Activated CD4-positive, alpha-beta T cell treated with anti-CD3 and anti-CD28 coated beads, Interleukin-2, amount 50 U/mL, for 24 hours (primary cell): Measurements from ENCODE around the gene NR1D2.
"Not testable (repeated sequence)": the region's sequence is repeated elsewhere in the genome, so short reads cannot be mapped to it uniquely, and the experiment has no call there.

Experiments used
- DNase-seq, 2 donors: peaks; one replicate each; pipeline ENCODE4 v3.0.0-alpha.2; 2020; ENCODE audit warnings: low read depth in 1 of 2, low spot score in 1 of 2

The NR1D2 gene

DNA sequence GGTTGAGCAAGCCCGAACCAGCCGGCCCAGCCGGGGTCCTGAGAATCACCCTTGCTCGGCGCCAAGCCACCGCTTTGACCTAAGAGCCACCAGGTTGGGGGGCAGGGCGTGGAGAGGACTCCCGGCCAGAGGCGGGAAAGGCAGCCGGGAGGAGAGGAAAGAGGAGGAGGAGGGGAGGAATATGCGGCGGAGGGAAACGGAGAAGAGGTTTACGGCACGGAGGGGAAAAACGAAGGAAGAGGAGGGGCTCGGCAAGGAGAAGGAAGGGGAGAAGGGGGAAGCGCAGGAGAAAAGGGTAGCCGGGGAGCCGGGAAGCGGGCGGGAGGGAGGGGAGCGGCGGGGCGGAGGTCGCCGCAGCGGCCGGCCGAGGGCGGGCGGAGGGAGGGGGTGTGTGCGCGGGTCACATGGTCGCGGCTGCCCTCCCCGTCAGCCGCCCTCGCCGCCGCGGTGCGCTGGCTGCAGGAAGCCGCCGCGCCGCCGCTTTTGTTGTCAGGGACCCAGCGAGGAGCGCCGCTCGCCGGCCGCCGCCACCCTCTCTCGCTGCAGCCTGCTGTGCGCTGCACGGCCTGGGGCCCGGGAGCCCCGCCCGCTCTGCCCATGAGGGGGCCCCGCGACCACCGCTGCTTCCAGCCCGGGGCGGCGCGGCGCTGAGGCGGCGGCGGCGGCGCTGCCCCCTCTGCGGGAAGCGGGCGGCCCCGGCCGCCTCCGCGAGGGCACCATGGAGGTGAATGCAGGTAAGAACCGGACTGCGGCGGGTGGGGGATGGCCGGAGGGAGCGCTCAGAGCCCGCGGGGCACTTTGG is at the start of gene NR1D2:
Gene NR1D2, plus strand, starts transcription at position 426 of the 802 bp plus-strand sequence. Its CDS starts 293 bp downstream, at position 719.
- peak; percentile 43 to 49 for DNase-seq

DNA sequence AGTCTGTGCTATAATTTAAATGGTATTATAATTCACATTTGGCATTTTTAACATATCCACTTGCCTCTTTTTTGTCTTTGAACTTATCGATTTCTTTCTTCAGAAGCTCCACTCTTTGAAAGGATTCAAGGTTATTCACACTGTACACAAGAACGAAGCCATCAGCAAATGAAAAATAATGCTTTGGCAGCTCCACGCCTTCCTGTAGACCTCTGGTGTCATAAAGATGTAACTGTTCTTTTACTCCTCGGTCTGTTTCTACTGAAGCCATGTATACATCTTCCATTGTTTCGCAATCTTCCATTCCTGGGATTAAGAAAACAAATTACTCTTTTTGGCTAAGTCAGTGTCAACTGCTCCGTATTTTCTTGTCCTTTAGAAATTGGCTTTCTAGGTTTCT is 44.3 kb upstream of the NR1D2 start:
- no peak for DNase-seq

DNA sequence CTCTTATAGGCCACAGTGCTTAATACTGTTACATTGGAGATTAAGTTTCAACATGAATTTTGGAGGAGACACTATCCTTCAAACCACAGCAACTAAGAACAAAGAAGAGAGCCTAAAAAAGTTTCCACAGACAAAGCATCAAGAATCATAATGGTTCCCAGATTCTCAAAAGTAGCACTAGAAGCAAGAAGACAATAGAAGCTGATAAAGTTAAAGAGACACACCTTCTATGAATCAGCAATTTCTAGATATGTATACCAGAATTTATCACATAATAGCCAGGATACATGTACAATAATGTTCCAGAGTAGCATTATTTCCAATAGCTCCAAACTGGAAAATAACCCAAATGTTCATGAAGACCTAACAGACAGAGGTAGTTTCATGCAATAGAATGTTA is 40.5 kb upstream of the NR1D2 start:
- no peak for DNase-seq

DNA sequence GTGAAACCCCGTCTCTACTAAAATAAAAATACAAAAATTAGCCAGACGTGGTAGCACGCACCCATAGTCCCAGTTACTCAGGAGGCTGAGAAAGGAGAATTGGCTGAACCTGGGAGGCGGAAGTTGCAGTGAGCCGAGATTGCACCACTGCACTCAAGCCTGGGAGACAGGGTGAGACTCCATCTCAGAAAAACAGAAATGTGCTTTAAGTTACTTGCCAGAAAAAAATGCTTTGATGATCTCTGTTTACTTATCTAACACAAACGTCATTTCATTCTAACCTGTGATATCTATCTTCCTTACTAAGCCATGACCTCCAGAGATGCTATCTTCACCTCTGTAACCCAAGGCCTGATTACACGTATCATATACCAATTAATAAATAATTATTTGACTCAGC is 35.7 kb upstream of the NR1D2 start:
- no peak for DNase-seq

DNA sequence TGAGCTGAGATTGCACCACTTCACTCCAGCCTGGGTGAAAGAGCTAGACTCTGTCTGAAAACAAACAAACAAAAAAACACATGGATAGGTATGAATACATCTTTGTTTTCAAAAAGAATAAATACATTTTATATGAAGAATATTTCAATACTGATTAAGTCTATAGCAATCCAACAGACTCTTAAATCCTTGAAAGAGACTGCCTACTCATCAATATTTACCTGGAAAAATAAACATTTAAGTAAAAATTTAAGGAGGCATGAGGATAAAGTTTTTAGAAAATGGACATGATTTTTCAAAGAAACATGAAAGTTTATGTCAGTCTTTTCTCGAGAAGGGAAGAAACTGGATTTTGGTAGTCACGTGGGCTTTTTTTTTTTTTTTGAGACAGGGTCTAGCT is 33.7 kb upstream of the NR1D2 start:
- no peak for DNase-seq

DNA sequence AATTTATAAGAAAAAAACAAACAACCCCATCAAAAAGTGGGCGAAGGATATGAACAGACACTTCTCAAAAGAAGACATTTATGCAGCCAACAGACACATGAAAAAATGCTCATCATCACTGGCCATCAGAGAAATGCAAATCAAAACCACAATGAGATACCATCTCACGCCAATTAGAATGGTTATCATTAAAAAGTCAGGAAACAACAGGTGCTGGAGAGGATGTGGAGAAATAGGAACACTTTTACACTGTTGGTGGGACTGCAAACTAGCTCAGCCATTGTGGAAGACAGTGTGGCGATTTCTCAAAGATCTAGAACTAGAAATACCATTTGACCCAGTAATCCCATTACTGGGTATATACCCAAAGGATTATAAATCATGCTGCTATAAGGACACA is 32.8 kb upstream of the NR1D2 start:
- DNase-seq = not testable (repeated sequence)

DNA sequence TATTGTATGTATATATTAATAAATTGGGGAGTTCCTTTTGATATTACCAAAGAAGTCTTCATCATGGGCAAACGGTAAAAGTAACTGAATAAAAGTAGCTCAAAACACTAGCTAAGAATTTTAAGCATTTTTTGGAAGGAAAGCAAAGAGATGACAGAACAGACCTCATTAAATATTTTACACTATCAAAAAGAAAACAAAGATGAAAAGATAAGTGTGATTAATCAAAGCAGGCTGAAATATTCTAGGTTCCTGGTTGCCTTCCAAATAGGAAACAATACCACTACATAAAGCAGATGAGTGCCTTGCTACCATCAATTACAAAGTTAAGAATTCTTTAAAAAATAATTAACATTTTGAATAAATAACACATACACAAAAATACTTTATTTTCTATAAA is 31.9 kb upstream of the NR1D2 start:
- no peak for DNase-seq

DNA sequence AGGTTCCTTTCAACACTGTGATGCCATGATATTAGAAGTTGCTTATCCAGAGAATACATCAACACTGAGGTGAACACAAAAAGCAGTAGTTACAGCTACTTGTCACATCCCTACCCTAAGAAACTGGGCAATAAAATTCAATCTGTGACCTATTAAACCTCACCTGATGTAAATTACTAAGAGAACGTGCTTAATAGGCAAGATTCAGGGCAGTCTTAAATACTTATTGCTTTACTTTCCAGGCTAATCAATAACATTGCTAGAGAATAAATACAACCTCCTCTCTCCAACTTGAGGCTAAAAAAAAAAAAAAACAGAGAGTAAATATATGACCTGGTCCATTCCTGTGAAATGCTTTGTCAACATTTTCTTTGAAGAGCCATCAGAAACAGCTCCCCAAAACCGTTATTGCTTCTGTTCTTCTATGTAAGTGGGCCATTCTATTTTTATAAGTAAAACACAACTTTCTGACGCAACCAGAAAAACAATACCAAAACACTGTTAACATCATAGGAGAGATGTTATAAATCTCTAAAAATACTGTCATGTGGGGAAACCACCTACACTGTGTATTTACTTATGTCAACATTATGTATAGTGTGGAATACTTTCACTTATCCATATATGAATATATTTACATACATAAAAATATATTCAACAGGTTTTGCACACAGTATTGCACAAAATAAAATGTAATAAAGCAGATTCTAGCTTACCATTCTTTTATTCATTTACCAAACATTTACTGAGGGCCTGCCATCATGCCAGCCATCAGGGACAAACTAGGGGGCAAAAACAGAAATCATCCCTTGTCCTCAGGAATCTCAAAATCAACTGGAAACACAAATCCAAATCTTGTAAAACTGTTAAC is 31.0 kb upstream of the NR1D2 start:
- no peak for DNase-seq

DNA sequence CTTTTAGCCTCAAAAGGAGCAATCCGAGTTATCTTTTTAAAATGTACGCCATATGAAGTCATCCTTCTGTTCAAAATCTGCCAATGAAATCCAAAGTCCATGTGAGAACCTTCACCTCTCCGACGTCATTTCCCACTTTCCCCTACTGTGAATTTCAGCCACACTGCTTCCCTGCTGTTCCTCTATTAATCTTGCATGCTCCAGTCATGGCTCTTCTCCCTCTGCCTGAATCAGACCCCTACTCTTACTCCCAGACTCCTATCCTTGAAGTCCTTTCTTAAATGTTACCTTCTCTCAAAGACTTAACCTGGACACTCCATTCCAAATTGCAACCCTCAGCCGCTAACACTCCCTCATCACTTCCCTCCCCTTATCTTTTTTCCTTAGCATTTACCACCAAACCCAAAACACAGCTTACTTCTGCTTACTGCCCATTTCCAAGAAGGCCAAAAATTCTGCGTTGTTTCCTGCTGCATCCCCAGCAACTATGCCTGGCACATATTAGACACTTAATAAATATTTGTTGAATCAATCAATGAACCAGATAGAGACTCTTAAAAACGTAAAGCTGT is 29.5 kb upstream of the NR1D2 start:
- DNase-seq = no peak

DNA sequence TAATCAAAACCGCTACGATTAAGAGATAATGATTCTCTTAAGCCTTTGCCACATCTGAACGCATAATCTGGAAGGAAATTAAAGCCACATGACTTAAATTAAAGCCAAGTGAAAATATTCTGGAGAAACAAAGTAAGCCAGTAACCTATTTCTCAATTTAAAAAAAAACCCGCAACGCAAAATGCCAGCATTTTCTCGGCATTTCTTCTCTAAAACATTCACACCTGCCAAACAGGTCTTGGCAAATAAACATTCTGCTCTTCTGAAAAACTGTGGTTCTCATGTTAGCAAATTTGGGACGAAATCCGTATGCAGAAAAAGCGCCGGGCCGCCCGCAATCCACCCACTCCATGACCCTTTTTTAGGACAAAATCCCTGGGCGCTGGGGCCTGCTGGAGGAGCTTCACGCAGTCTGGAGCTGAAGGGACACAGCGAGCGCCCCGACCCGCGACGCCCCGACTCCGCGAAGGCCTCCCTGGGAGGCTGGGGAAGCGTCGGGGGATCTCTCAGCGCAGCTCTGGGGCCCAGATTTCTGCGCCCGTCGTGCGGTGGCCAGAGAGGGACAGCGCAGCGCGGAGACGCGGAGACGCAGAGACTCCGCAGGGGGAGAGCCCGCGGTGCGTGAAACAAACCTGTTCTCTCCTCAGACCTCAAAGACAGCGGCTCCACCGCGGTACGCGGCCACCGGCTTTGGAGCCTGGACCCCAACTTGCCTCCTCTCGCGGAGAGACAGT is 28.8 kb upstream of the NR1D2 start:
- DNase-seq = peak in 1 of 2 donors; percentile 11

DNA sequence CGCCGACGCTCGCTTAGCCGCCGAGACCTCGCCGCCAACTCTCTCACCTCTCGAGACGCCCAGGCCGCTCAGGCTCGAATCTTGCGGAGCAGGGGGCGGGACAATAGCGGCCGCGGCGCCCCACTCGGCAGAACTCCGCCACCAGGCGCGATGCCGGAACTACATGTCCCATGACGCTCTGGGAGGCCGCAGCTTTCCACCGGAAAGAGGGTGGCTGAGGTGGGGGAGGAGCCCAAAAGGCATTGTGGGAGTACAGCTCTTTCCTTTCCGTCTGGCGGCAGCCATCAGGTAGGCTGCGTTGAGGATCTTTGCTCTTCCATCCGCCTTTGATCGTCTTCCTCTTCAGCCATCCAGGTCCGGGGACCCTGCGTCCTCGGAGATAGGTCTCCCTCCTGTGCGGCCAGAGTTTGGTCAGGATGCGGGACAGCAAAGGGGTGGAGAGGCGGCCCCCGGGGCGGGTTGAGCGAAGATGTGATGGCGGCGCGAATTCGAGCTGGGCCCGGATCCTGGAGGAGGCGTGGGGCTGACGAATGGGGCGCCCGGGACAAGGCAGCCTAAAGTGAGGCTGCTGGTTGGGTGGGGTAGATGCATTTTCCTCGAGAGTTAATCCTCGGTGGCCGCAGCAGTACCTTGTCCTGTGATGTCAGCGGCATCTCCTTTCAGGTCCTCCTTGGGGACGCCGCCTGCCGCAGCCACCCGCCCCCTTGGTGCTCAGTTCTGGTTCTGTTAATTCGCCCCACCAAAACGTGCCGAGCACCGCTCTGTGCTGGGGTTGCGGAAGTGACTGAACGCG is 28.0 kb upstream of the NR1D2 start, which contains the start of the genes NKIRAS1 and RPL15:
Gene NKIRAS1, minus strand, starts transcription at position 105 of the 793 bp plus-strand sequence. CDS start 6,086 bp downstream, outside the sequence.
Gene RPL15, plus strand, starts transcription at position 247 of the 793 bp plus-strand sequence. CDS start 728 bp downstream, outside the sequence.
- peak; percentile 87 to 97 for DNase-seq

DNA sequence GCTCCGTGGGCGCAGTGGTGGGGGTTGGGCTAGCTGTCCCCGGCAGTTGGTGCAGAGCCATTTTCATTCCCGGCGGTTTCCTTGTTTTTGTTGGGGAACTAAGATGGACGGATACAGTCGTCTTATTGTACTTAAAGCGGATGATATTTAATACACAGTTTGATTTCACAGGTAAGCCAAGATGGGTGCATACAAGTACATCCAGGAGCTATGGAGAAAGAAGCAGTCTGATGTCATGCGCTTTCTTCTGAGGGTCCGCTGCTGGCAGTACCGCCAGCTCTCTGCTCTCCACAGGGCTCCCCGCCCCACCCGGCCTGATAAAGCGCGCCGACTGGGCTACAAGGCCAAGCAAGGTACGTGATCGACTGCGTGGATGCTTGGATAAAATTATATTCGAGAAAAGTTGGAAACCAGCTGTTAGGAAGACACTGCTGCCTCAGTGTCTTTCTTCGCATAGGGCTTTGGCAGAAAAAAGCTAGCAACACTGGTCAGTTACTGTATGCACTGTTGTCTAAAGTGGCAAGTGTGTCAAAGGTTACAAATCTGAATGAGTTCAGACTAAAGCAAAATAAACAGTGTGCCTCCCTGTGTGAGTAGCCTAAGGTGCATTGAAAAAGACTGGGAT is 27.3 kb upstream of the NR1D2 start:
- peak in 1 of 2 donors; percentile 73 for DNase-seq

DNA sequence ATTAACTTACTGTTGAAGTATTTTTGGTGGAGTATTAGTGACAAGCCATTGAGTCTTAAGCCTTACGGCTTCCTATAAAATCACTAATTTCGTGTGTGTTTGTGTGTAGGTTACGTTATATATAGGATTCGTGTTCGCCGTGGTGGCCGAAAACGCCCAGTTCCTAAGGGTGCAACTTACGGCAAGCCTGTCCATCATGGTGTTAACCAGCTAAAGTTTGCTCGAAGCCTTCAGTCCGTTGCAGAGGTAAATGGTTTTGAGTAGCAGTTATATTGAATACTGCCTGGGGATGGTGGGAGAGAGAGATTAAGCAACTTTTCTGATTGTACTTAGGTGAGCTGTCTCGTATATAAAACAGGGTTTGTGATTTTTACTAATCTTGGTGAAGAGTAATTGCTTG is 26.8 kb upstream of the NR1D2 start:
- not testable (repeated sequence) for DNase-seq

DNA sequence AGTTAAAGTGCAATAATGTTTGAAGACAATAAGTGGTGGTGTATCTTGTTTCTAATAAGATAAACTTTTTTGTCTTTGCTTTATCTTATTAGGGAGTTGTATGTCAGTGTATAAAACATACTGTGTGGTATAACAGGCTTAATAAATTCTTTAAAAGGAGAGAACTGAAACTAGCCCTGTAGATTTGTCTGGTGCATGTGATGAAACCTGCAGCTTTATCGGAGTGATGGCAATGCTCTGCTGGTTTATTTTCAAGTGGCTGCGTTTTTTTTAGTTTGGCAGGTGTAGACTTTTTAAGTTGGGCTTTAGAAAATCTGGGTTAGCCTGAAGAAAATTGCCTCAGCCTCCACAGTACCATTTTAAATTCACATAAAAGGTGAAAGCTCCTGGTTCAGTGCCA is 25.5 kb upstream of the NR1D2 start:
- DNase-seq = no peak

DNA sequence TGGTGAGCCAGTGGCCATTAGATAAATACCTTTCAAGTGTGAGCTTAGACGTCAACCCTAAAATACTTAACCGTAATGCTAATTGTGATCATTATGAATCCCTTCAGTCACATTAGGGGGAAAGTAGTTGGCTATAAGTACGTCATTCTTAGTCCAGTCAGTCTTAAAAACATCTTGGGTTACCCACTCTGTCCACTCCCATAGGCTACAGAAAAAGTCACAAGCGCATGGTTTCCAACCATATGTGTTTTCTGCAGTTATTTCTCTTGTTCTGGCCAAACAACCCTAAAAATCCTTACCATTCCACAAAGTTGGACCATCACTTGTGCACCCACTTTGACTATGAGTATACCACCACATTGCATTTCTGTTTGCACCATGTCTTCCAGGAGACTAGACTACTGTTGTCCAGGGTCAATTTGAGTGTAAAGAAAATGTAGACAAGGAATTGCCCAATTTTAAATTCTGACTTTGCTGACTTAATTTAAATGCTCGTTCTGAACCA is 24.9 kb upstream of the NR1D2 start:
- DNase-seq = no peak

DNA sequence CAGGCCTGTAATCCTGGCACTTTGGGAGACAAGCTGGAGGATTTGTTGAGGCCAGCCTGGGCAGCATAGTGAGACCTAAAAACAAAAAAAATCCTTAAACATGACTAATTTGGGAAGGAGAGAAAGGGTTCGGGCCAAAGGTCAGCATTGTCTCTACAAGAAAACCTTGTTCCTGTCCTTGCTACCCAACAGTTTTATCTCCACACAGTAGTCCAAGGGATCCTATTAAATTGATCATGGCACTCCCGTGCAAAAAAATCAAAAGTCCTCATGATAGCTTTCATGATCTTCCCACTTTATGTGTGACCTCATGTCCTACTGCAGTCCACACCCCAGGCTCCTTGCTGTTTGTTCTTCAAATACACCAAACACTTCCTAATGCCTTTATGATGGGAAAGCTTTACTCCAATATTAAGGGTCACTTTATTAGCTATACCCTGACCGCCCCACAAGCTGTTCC is 24.0 kb upstream of the NR1D2 start:
- DNase-seq = no peak

DNA sequence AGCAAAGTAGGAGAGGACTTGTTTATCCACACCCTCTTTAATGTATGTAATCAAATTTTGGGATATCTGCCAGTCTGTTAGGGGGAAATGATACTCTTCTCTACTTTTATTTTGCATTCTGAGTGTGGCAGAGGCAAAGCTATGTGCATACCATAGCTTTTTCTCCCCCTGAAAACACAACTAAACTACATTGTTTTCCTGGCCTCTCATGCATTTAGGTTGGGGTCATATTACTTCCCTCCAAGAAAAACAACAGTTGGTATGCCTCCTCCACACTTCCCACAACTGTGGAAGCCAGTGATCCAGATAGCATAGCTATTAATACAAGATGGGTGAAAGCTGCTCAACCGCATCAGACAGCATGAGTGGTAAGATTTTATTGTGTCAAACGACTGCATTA is 21.3 kb upstream of the NR1D2 start:
- no peak for DNase-seq

DNA sequence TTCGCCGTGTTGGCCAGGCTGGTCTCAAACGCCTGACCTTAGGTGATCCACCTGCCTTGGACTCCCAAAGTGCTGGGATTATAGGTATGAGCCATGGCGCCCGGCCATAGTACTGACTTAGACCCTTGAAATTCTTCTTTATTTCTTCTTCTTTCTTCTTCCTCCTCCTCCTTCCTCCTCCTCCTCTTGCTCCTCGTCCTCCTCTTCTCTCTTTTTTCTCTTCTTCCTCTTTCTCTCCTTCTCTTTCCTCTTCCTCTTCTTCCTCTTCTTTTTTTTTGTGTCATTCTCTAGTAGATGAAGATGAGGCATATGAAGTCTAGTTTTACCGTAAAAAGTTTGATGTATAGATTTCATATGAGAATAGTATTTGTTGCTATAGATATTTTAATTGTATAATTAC is 18.8 kb upstream of the NR1D2 start:
- DNase-seq = no peak

DNA sequence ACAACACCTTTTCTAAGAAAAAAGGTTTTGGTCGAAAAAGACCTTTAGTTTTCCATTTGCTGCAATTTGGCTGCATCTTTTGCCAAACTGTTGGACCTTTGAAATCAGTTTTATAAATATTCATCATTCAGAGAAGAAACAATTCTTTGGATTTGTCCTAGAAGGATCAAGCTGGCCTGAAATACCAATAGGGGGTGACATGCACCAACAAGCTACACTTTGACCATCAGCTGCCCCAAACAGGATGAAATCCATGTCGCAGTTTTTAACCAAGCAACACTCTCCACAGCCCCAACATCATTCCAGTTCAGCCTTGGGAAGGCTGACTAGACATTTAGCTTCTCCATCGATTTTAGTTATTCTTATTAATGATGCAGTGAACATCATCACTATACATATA is 18.4 kb upstream of the NR1D2 start:
- DNase-seq = no peak
